ENCODE measurements around the gene NDUFS3.
"Not testable (repeated sequence)": the region's sequence is repeated elsewhere in the genome, so short reads cannot be mapped to it uniquely, and the experiment has no call there.

DNA sequence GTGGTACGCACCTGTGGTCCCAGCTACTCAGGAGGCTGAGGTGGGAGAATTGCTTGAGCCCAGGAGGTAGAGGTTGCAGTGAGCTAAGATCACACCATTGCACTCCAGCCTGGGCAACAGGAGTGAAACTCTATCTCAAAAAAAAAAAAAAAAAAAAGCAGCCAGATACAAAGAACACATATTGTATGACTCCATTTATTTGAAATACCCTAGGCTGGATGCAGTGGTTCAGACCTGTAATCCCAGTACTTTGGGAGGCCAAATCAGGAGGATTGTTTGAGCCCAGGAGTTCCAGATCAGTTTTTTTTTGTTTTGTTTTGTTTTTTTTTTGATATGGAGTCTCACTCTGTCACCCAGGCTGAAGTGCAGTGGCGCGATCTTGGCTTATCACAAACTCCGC lies 16.5 kb upstream of the NDUFS3 start:
- not testable (repeated sequence) for TF ChIP-seq ZNF174 (tag by site-specific recombination; IDR thresholded peaks at IDR 0.05)
- TF ChIP-seq, protein P1, sequence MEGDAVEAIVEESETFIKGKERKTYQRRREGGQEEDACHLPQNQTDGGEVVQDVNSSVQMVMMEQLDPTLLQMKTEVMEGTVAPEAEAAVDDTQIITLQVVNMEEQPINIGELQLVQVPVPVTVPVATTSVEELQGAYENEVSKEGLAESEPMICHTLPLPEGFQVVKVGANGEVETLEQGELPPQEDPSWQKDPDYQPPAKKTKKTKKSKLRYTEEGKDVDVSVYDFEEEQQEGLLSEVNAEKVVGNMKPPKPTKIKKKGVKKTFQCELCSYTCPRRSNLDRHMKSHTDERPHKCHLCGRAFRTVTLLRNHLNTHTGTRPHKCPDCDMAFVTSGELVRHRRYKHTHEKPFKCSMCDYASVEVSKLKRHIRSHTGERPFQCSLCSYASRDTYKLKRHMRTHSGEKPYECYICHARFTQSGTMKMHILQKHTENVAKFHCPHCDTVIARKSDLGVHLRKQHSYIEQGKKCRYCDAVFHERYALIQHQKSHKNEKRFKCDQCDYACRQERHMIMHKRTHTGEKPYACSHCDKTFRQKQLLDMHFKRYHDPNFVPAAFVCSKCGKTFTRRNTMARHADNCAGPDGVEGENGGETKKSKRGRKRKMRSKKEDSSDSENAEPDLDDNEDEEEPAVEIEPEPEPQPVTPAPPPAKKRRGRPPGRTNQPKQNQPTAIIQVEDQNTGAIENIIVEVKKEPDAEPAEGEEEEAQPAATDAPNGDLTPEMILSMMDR (tag by site-specific recombination; IDR thresholded peaks at IDR 0.05), result not testable (repeated sequence)

All from HEK293 (cell line).